ENCODE results near the gene IL12A. TPM values are rescaled to one million over a fixed set of nuclear protein-coding genes. Genes with fewer than 3 reads are reported as not detected.

Gene IL12A
- polyA plus RNA-seq, 1 donor from 2014 or later, result not detected

GRCh38 chr3:160018959-160019358 is 30.3 kb downstream of the IL12A start:
- Histone ChIP-seq H3K9ac (ENCODE audit: low read length) (no peak overlapping the region), H3K4me3 (ENCODE audit: low read length) (no peak overlapping the region), H3K9me2 (ENCODE audit: insufficient read depth, low read length) (no peaks in the 10 kb centered on the region), H2AFZ (ENCODE audit: low read depth, low read length) (no peak overlapping the region), H4K20me1 (ENCODE audit: insufficient read depth) (no peaks in the 10 kb centered on the region), H3F3A (ENCODE audit: insufficient read depth, low read length, poor library complexity, severe bottlenecking) (no peaks in the 10 kb centered on the region), H3K27ac (ENCODE audit: low read length) (no peak overlapping the region), H3K9me3 (ENCODE audit: low read length) (no peaks in the 10 kb centered on the region), H3K36me3 (ENCODE audit: insufficient read depth, low read length) (no peaks in the 10 kb centered on the region), H3K4me2 (ENCODE audit: low read length) (no peak overlapping the region), H3K27me3 (ENCODE audit: insufficient read depth, low read depth, low read length) (no peaks in the 10 kb centered on the region), H3K79me2 (replicated peaks; ENCODE audit: insufficient read depth, low read length) (no peaks in the 10 kb centered on the region)
- TF ChIP-seq TAF1 (IDR thresholded peaks at IDR 0.05; ENCODE audit: low read depth), result no peak
- no peak for TF ChIP-seq MXI1 (conservative IDR thresholded peaks at IDR 0.05; ENCODE audit: poor library complexity, severe bottlenecking)
- no peak for TF ChIP-seq CTCF (IDR thresholded peaks at IDR 0.05; ENCODE audit: poor library complexity, severe bottlenecking)
- no peak for TF ChIP-seq SMC3 (conservative IDR thresholded peaks at IDR 0.05; ENCODE audit: poor library complexity)
- no peak for TF ChIP-seq EP300 (conservative IDR thresholded peaks at IDR 0.05; ENCODE audit: poor library complexity, severe bottlenecking)
- no peak for TF ChIP-seq EZH2 (IDR thresholded peaks at IDR 0.05; ENCODE audit: borderline replicate concordance, insufficient read depth, low read length, poor library complexity, severe bottlenecking)
- TF ChIP-seq REST (IDR thresholded peaks at IDR 0.05; ENCODE audit: borderline replicate concordance), result no peak
- no peak for TF ChIP-seq POLR2AphosphoS5 (IDR thresholded peaks at IDR 0.05)
- no peak for TF ChIP-seq RAD21 (conservative IDR thresholded peaks at IDR 0.05)

- H3K9ac ChIP-seq (ENCODE audit: low read length), result no peak overlapping the region
- no peaks in the 10 kb centered on the region for H3K27me3 ChIP-seq (ENCODE audit: insufficient read depth, low read depth, low read length)
- H3K4me2 ChIP-seq (ENCODE audit: low read length), result no peak overlapping the region
- H3K9me2 ChIP-seq (ENCODE audit: insufficient read depth, low read length), result no peaks in the 10 kb centered on the region
- H3K9me3 ChIP-seq (ENCODE audit: low read length), result no peaks in the 10 kb centered on the region
- H2AFZ ChIP-seq (ENCODE audit: low read depth, low read length), result no peak overlapping the region
- no peaks in the 10 kb centered on the region for H4K20me1 ChIP-seq (ENCODE audit: insufficient read depth)
- no peaks in the 10 kb centered on the region for H3K79me2 ChIP-seq (replicated peaks; ENCODE audit: insufficient read depth, low read length)
- H3K27ac ChIP-seq (ENCODE audit: low read length), result no peak overlapping the region
- no peaks in the 10 kb centered on the region for H3K36me3 ChIP-seq (ENCODE audit: insufficient read depth, low read length)
- no peaks in the 10 kb centered on the region for H3F3A ChIP-seq (ENCODE audit: insufficient read depth, low read length, poor library complexity, severe bottlenecking)
- no peak overlapping the region for H3K4me3 ChIP-seq (ENCODE audit: low read length)
- TF ChIP-seq CTCF (IDR thresholded peaks at IDR 0.05; ENCODE audit: poor library complexity, severe bottlenecking) (no peak), POLR2AphosphoS5 (IDR thresholded peaks at IDR 0.05) (no peak), SMC3 (conservative IDR thresholded peaks at IDR 0.05; ENCODE audit: poor library complexity) (no peak), EZH2 (IDR thresholded peaks at IDR 0.05; ENCODE audit: borderline replicate concordance, insufficient read depth, low read length, poor library complexity, severe bottlenecking) (no peak), RAD21 (conservative IDR thresholded peaks at IDR 0.05) (no peak)
Measured at GRCh38 chr3:160020057-160020711, 31.5 kb downstream of the IL12A start.

All from neural cell (in vitro differentiated cells).